Measurements from ENCODE around the gene DNASE2.

The DNASE2 gene

DNA sequence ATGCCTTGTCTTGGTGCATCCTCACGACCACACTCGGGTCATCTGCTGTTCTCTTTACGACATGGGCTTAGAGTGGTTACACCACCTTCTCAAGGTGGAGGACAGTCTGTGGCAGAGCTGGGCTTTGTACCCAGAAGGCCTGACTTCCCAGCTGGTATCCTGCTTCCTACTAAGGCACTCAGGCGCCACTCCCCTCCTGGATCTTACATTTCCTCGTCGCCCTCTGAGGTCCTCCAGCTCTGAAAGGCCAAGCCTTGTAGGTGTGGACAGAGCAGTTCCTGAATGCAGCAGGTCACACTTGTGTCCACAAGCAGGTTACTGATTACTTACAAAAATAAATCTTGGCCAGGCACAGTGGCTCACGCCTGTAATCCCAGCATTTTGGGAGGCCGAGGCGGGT is 25.9 kb upstream of the DNASE2 start:
- DNase-seq, result no peak
- H3F3A ChIP-seq (ENCODE audit: insufficient read depth, low read length), result peaks cover 11% of the 10 kb centered on the region
- no peaks in the 10 kb centered on the region for H3K9me2 ChIP-seq (replicated peaks; ENCODE audit: insufficient read depth, low read length)
- H4K20me1 ChIP-seq (ENCODE audit: insufficient read depth, low read length), result no peaks in the 10 kb centered on the region
- H3K79me2 ChIP-seq (ENCODE audit: low read length), result no peaks in the 10 kb centered on the region
- TF ChIP-seq EZH2phosphoT487 (IDR thresholded peaks at IDR 0.05; ENCODE audit: low read length) (no peak), CTCF (IDR thresholded peaks at IDR 0.05; ENCODE audit: low read length) (no peak), EZH2 (optimal IDR thresholded peaks at IDR 0.05; ENCODE audit: low read depth, low read length) (no peak)
- no peaks in the 10 kb centered on the region for H3K36me3 ChIP-seq (replicated peaks; ENCODE audit: insufficient read depth, low read length)
- H3K9me3 ChIP-seq (replicated peaks; ENCODE audit: insufficient read depth, low read length), result no peaks in the 10 kb centered on the region
- no peaks in the 10 kb centered on the region for H3K27me3 ChIP-seq (replicated peaks; ENCODE audit: insufficient read depth, low read length)
- no peak overlapping the region for H3K4me2 ChIP-seq (ENCODE audit: low read depth, low read length)
- H3K4me1 ChIP-seq (ENCODE audit: low read length), result peaks cover 11% of the 10 kb centered on the region
- no peak overlapping the region for H2AFZ ChIP-seq (ENCODE audit: low read length)
- H3K4me3 ChIP-seq (ENCODE audit: low read length), result no peak overlapping the region
- no peak overlapping the region for H3K27ac ChIP-seq (ENCODE audit: low read length)
- no peak overlapping the region for H3K9ac ChIP-seq (ENCODE audit: low read length)

DNA sequence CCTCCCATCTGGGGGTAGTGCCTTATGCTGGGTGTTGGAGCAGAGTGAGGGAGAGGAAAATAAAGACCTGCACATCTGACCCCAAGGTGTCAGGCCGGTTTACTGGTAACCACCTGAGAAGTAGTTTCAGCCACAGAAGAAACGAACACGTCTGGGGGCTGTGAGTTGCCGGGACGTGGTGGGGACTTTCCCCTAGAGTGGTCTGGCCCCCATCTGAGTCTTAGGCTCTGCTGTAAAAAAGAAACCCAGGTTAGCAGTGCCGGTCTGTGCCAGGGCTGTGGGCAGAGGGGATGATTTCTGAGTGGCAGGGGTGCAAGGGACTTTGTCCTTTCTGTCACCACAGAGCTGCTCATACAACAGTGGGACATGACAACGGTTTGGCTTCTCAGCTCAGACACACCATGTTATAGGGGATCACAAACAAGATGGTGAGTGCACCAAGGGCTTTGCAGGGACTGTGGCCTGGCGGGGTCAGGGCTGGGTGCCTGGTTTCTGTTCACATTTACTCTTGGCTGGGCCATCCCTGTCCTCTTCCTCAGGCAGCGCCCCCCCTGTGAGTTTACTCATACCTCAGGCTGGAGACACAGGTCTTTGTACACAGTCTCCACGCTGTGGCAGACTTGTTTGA is 18.8 kb upstream of the DNASE2 start:
- H3K36me3 ChIP-seq (replicated peaks; ENCODE audit: insufficient read depth, low read length), result no peaks in the 10 kb centered on the region; the same call in 1 of the 2 replicates
- no peaks in the 10 kb centered on the region for H4K20me1 ChIP-seq (ENCODE audit: insufficient read depth, low read length)
- H3K4me1 ChIP-seq (ENCODE audit: low read length), result peaks cover 17% of the 10 kb centered on the region
- peaks cover 17% of the 10 kb centered on the region for H3F3A ChIP-seq (ENCODE audit: insufficient read depth, low read length)
- no peaks in the 10 kb centered on the region for H3K9me2 ChIP-seq (replicated peaks; ENCODE audit: insufficient read depth, low read length)
- peak overlapping the region; percentile 91 for H3K4me2 ChIP-seq (ENCODE audit: low read depth, low read length)
- peak; percentile 96 for DNase-seq
- peak overlapping the region; percentile 47 for H3K4me3 ChIP-seq (ENCODE audit: low read length)
- H3K9ac ChIP-seq (ENCODE audit: low read length), result peak overlapping the region; percentile 43
- H3K27ac ChIP-seq (ENCODE audit: low read length), result peak overlapping the region; percentile 89
- 0 out of 2 replicates have a peak, but pooled peaks cover 4% of the 10 kb centered on the region for H3K79me2 ChIP-seq (ENCODE audit: low read length)
- peak overlapping the region; percentile 21; the same call in 1 of the 2 replicates for H2AFZ ChIP-seq (ENCODE audit: low read length)
- no peak for TF ChIP-seq EZH2 (optimal IDR thresholded peaks at IDR 0.05; ENCODE audit: low read depth, low read length)
- peak; percentile 26; the same call in 1 of the 2 replicates for TF ChIP-seq CTCF (IDR thresholded peaks at IDR 0.05; ENCODE audit: low read length)
- no peaks in the 10 kb centered on the region for H3K27me3 ChIP-seq (replicated peaks; ENCODE audit: insufficient read depth, low read length)
- no peaks in the 10 kb centered on the region for H3K9me3 ChIP-seq (replicated peaks; ENCODE audit: insufficient read depth, low read length)

DNA sequence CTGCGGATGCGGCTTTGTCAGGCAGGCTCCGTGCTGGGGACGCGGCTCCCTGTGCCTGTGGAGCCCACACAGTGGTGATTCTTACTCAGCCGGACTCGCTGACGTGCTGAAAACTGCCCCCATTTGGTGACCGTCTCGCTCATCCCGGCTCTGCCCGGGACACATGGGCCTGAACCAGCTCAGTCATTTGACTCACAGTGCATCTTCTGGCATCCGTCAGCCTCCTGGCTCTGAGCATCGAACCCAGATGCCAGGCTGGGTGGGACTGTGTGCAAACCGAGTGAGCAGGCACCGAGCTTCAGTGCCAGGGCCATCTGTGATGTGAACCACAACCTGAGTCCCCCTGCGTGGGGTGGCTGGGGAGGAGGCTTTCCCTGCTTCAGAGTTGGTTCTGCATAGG is 15.2 kb upstream of the DNASE2 start:
- no peaks in the 10 kb centered on the region for H3K9me3 ChIP-seq (replicated peaks; ENCODE audit: insufficient read depth, low read length)
- DNase-seq, result no peak
- H3K4me1 ChIP-seq (ENCODE audit: low read length), result peaks cover 22% of the 10 kb centered on the region
- H3F3A ChIP-seq (ENCODE audit: insufficient read depth, low read length), result peaks cover 17% of the 10 kb centered on the region
- H3K4me2 ChIP-seq (ENCODE audit: low read depth, low read length), result no peak overlapping the region
- H3K27me3 ChIP-seq (replicated peaks; ENCODE audit: insufficient read depth, low read length), result no peaks in the 10 kb centered on the region
- H3K79me2 ChIP-seq (ENCODE audit: low read length), result peaks cover 17% of the 10 kb centered on the region
- no peak overlapping the region for H3K4me3 ChIP-seq (ENCODE audit: low read length)
- H3K9ac ChIP-seq (ENCODE audit: low read length), result no peak overlapping the region
- H3K9me2 ChIP-seq (replicated peaks; ENCODE audit: insufficient read depth, low read length), result no peaks in the 10 kb centered on the region
- H3K36me3 ChIP-seq (replicated peaks; ENCODE audit: insufficient read depth, low read length), result no peaks in the 10 kb centered on the region; the same call in 1 of the 2 replicates
- no peaks in the 10 kb centered on the region for H4K20me1 ChIP-seq (ENCODE audit: insufficient read depth, low read length)
- no peak for TF ChIP-seq EZH2 (optimal IDR thresholded peaks at IDR 0.05; ENCODE audit: low read depth, low read length)
- no peak overlapping the region for H2AFZ ChIP-seq (ENCODE audit: low read length)
- no peak overlapping the region for H3K27ac ChIP-seq (ENCODE audit: low read length)

- Histone ChIP-seq H4K20me1 (ENCODE audit: insufficient read depth, low read length) (no peaks in the 10 kb centered on the region), H3K9me2 (replicated peaks; ENCODE audit: insufficient read depth, low read length) (no peaks in the 10 kb centered on the region), H3K9ac (ENCODE audit: low read length) (no peak overlapping the region), H3K27ac (ENCODE audit: low read length) (no peak overlapping the region), H3K27me3 (replicated peaks; ENCODE audit: insufficient read depth, low read length) (no peaks in the 10 kb centered on the region), H3K36me3 (replicated peaks; ENCODE audit: insufficient read depth, low read length) (no peaks in the 10 kb centered on the region; the same call in 1 of the 2 replicates), H3K79me2 (ENCODE audit: low read length) (peaks cover 22% of the 10 kb centered on the region), H3K4me1 (ENCODE audit: low read length) (peaks cover 5% of the 10 kb centered on the region; the same call in 1 of the 2 replicates), H2AFZ (ENCODE audit: low read length) (no peak overlapping the region), H3K4me2 (ENCODE audit: low read depth, low read length) (no peak overlapping the region), H3K4me3 (ENCODE audit: low read length) (no peak overlapping the region), H3K9me3 (replicated peaks; ENCODE audit: insufficient read depth, low read length) (no peaks in the 10 kb centered on the region), H3F3A (ENCODE audit: insufficient read depth, low read length) (no peaks in the 10 kb centered on the region)
- no peak for DNase-seq
- TF ChIP-seq EZH2phosphoT487 (IDR thresholded peaks at IDR 0.05; ENCODE audit: low read length), result no peak
- TF ChIP-seq EZH2 (optimal IDR thresholded peaks at IDR 0.05; ENCODE audit: low read depth, low read length), result no peak
- TF ChIP-seq CTCF (IDR thresholded peaks at IDR 0.05; ENCODE audit: low read length), result no peak
Observed at GRCh38 chr19:12893582-12893981, 12.3 kb upstream of the DNASE2 start.
